ENCODE data around the gene QSOX2. TPM values are rescaled to one million over a fixed set of nuclear protein-coding genes. Genes with fewer than 3 reads are reported as not detected.

Gene QSOX2
- polyA plus RNA-seq (2011; rRNA removed), result 12.8 and 14.7 TPM in 2 replicates
- 8.4 and 9.3 TPM in 2 replicates for polyA minus RNA-seq (2011; rRNA and poly(A)+ RNA removed)

GRCh38 chr9:136245219-136246150, at the start of gene QSOX2:
Gene QSOX2, minus strand, starts transcription at chr9:136245812. Its CDS starts 9 bp downstream, at chr9:136245803.
- Histone ChIP-seq H3K9me3 (ENCODE audit: control insufficient read depth, insufficient read depth, low read length) (no peaks in the 10 kb centered on the region; the same call in 1 of the 2 replicates), H3K4me3 (ENCODE audit: low read depth, low read length) (peak within 1 kb of the TSS; percentile 77), H3K27ac (ENCODE audit: low read depth, low read length) (no peak within 1 kb of the TSS), H3K27me3 (ENCODE audit: control insufficient read depth, insufficient read depth, low read length) (peaks cover 37% of the 10 kb centered on the region)
- ChIA-PET CTCF (interaction anchor here (0.7 kb wide), 1 partner anchor 39 kb away, joined by 8 read pairs; no protein-coding TSS in a partner anchor), POLR2A (interaction anchor here (0.7 kb wide), 1 partner anchor 43 kb away, joined by 3 read pairs; no protein-coding TSS in a partner anchor)
- DNase-seq (ENCODE audit: low read depth, low spot score), result peak; percentile 24
- no peak for TF ChIP-seq CTCF (IDR thresholded peaks at IDR 0.05; ENCODE audit: low read depth, low read length)

GRCh38 chr9:136295055-136295454, 49.4 kb upstream of the QSOX2 start:
- ChIA-PET POLR2A (no interaction called here), CTCF (no interaction called here)
- H3K4me3 ChIP-seq (ENCODE audit: low read depth, low read length), result no peak overlapping the region
- H3K27me3 ChIP-seq (ENCODE audit: control insufficient read depth, insufficient read depth, low read length), result peaks cover 35% of the 10 kb centered on the region
- no peak for DNase-seq (ENCODE audit: low read depth, low spot score)
- no peak for TF ChIP-seq CTCF (IDR thresholded peaks at IDR 0.05; ENCODE audit: low read depth, low read length)
- no peak overlapping the region for H3K27ac ChIP-seq (ENCODE audit: low read depth, low read length)
- peaks cover 21% of the 10 kb centered on the region for H3K9me3 ChIP-seq (ENCODE audit: control insufficient read depth, insufficient read depth, low read length)

GRCh38 chr9:136294437-136294836, 48.8 kb upstream of the QSOX2 start:
- H3K27ac ChIP-seq (ENCODE audit: low read depth, low read length), result no peak overlapping the region
- H3K27me3 ChIP-seq (ENCODE audit: control insufficient read depth, insufficient read depth, low read length), result peaks cover 35% of the 10 kb centered on the region
- ChIA-PET POLR2A (no interaction called here), CTCF (no interaction called here)
- H3K9me3 ChIP-seq (ENCODE audit: control insufficient read depth, insufficient read depth, low read length), result peaks cover 21% of the 10 kb centered on the region
- DNase-seq (ENCODE audit: low read depth, low spot score), result no peak
- no peak for TF ChIP-seq CTCF (IDR thresholded peaks at IDR 0.05; ENCODE audit: low read depth, low read length)
- no peak overlapping the region for H3K4me3 ChIP-seq (ENCODE audit: low read depth, low read length)

GRCh38 chr9:136293476-136294077, 48.0 kb upstream of the QSOX2 start:
- peaks cover 21% of the 10 kb centered on the region for H3K9me3 ChIP-seq (ENCODE audit: control insufficient read depth, insufficient read depth, low read length)
- H3K27ac ChIP-seq (ENCODE audit: low read depth, low read length), result no peak overlapping the region
- H3K4me3 ChIP-seq (ENCODE audit: low read depth, low read length), result no peak overlapping the region
- H3K27me3 ChIP-seq (ENCODE audit: control insufficient read depth, insufficient read depth, low read length), result peaks cover 32% of the 10 kb centered on the region
- ChIA-PET POLR2A (no interaction called here), CTCF (no interaction called here)
- no peak for DNase-seq (ENCODE audit: low read depth, low spot score)
- no peak for TF ChIP-seq CTCF (IDR thresholded peaks at IDR 0.05; ENCODE audit: low read depth, low read length)

All from AG04450 (cell line).